Measurements from ENCODE around the gene SMIM22.

SMIM22 gene, protein sequence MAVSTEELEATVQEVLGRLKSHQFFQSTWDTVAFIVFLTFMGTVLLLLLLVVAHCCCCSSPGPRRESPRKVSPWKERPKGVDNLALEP

DNA sequence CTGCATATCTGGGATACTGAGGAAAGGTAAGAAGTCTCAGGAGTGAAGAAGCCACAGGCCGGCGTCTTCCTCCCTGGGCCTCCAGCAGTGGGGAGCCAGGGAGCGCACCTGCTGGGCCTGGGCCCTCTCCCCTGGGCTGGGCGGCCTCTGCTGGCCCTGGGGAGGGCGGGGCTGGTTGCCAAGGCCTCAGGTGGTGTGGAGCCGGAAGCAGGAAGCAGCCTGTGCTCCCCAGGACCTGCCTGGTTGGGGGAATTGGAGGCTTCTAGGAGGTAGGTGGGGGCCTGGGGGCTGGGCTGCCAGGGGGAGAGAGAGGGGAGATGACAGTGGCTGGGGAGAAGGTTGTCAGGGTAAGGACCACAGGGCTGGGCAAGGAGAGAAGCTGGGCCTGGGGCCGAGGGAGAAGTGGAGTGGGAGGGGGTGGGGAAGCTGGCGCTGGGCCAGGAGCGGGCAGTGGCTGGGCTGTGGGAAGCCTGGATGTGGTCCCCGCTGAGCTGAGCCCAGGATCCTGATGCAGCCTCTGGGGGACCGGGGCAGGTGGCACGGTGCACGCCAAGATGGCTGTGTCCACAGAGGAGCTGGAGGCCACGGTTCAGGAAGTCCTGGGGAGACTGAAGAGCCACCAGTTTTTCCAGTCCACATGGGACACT, at the start of gene SMIM22:
SMIM22 (plus strand) TSS at position 189 of the 647 bp plus-strand sequence; CDS start at position 555, 366 bp downstream.
- DNase-seq (ENCODE audit: low read depth) = no peak

DNA sequence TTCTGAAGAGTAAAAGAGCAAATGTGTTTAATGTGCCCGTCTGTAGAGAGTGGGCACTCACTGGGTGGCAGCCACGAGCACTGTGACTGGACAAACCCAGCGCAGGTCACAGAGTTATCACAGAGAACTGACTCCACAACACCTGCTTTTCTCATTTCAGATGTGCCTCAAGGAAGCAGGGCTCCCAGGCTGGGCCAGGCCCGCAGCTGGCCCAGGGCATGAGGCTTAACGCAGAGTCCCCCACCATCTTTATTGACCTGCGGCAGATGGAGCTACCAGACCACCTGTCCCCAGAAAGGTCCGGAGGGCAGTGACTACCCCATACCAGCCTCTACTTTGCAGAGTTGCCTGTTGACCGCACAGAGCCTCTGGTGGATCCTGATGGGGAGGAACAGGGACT, 49.0 kb upstream of the SMIM22 start:
- DNase-seq (ENCODE audit: low read depth) = no peak

DNA sequence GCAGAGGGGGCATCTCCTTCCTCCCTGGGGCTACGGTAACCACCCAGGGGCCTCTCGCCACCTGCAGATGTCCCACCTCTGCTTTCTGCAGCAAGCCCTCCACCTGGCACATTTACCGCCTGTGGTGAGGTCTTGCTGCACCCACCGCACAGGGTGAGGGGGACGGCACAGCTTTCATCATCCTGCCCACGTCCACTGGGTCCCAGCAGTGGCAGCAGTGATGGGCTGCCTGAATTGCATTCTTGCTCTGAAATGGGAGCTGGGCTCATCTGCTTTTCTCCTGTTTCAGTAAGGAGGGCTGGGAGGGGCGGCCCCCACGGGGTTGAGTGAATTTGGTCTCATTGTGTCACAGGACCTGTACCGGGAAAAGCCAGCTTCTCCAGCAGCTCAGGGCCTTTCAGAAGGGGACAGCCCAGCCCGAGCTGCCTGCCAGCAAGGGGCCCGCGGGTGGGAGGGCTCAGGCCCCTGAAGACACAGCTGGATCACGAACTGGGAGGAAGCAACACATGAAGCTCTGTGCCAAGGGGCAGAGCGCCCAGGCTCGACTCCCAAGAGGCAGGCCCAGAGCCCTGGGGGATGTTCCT, 48.1 kb upstream of the SMIM22 start:
- DNase-seq (ENCODE audit: low read depth) = no peak

DNA sequence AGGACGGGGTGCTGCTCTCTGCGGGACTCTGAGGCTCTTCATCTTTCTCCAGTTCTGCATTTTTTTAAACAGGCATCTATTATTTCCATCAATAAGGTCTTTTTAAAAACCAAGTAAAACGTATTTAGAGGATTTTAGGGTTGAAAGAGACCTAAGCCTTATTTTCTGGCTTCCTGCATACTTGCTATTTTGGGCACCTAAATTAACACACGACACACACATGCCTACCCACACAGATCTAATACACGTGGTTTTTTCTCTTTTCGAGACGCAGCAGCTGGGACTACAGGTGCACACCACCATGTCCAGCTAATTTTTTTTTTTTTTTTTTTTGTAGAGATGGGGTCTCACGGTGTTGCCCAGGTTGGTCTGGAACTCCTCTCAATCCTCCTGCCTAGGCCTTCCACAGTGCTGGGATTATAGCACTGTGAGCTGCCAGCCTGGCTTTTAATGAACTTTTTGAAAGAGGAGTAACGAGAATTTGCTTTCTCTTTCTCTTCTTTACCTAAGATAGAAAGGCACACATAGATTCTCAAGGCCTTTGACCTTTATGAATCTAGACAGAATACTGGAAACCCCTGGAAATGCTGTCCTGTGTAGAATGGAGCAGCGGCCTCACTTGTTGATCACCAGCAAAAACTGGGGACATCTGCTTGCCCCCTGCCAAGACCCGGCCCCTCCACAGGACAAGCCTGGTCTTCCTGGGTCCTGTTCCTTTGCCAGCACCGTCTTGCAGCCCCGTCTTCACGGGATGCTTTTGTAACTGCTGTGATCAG, 47.1 kb upstream of the SMIM22 start:
- DNase-seq (ENCODE audit: low read depth) = no peak

DNA sequence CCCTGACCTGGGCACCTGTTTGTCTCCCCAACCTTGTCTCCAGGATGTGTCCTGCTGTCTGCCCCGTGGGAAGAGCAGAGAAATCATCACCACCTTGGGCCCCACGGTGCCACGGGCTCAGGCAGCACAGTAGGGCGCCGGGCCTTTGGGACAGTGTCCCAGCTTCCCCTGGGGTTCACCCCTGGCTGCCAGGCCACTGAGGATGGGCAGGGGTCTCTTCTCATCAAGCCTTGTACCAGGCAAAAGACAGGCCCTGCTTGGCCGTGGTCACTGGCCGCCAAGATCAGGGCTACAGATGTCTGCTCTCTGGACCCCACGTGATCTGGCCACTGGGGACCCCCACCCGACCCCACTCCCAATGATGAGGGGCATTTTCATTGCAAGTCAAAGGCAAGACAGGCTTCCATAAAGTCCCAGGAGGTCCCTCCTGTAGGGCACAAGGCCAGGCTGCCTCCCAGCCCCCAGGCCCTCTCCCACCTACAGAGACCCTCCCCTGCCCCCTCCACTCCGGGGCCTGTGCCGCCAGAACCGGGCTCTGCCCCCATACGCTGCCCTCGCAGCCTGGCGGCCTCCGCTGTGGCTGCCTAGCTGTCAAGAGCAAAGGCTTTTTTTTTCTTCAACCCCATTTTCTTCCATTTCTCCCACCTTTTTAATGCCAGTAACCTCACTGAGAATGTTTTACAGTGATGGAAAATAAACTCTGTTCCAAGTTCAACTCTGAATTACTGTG, 46.3 kb upstream of the SMIM22 start:
- no peak for DNase-seq (ENCODE audit: low read depth)

DNA sequence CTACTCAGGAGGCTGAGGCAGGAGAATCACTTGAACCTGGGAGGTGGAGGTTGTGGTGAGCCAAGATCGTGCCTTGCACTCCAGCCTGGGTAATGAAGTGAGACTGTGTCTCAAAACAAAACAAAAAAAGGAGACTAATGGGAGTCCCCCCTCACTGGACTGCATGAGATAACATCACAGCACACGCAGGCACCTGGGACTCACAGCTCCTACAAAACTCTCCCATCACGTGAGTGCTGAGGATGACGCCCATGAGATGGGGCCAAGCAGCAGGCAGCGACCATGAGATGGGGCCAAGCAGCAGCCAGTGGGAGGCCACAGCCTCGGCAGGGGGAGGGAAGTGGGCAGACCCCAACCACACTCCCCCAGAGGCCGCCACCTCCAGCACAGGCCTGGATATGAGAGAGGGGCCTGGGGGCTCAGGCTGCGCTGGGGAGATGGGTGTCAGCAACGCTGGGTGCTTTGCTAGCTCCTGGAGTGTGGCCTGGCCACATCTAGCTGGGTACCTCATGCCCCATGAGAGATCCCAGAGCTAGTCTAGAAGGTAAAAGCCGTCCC, 45.4 kb upstream of the SMIM22 start:
- no peak for DNase-seq (ENCODE audit: low read depth)

DNA sequence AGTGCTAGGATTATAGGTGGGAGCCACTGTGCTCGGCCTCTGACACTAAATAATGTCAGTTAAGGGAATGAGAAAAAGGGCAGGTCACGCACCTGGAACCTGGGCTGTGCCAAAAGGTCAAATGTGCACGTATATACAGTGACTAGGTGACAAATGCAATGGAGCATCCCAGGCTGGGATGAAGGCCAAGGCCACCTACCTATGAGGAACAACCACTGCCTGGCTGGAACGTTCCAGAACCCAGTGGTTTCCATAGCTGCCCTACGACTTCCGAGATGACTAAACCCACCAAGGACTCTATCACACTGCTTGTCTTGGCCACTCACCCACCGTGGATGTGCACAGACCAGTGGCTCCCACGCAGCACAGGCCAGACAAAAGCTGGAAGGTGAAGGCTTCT, 44.3 kb upstream of the SMIM22 start:
- no peak for DNase-seq (ENCODE audit: low read depth)

DNA sequence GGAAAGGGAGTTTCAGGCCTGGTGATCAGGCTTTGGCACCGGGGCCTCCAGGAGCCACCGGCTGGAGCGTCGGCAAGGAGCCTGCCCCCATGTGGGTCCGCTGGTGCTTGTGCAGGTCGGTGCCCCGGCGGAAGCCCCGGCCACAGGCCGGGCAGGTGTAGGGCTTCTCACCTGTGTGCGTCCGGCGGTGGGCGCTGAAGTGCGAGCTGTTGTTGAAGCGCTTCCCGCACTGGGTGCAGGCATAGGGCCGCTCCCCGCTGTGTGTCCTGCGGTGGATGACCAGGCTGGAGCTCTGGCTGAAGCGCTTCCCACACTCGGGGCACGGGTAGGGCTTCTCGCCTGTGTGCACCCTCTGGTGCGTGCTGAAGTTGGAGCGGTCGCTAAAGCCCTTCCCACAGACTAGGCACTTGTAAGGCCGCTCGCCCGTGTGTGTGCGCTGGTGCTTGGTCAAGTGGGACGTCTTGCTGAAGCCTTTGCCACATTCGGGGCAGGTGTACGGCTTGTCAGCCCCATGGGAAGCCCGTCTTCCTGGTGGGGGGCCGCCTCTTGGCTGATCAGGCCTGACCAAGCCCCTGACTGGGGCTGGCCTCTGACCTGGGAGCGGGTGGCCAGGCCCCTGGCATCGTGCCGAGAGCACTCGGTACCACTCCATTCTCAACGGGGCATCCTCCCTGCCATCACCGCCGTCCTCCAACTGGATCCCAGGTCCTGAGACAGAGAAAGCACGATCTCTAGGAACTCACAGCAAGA, 42.6 kb upstream of the SMIM22 start:
- DNase-seq (ENCODE audit: low read depth) = no peak

DNA sequence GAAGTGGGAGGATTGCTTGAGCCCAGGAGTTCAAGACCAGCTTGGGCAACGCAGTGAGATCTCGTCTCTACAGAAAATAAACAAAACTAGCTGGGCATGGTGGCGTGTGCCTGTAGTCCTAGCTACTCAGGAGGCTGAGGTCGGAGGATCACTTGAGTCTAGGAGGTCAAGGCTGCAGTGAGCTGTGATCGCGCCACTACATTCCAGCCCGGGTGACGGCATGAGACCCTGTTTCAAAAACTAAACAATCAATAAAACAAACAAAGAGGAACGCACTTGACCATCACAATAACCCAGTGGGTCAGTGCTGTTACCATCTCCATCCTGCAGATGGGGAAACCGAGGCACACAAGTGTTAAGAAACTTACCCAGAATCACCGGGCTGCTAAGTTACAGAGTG, 41.9 kb upstream of the SMIM22 start:
- DNase-seq (ENCODE audit: low read depth) = no peak

DNA sequence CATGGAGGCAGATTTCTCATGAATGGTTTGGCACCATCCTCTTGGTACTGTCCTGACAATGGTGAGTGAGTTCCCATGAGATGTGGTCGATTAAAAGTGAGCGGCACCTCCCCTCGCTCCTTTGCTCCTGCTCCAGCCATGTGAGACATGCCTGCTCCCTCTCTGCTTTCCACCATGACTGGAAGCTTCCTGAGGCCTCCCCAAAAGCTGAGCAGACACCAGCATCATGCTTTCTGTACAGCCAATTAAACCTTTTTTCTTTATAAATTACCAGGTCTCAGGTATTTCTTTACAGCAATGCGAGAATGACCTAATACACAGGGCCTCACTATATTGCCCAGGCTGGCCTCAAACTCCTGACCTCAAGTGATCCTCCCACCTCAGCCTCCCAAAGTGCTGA, 40.3 kb upstream of the SMIM22 start:
- no peak for DNase-seq (ENCODE audit: low read depth)

DNA sequence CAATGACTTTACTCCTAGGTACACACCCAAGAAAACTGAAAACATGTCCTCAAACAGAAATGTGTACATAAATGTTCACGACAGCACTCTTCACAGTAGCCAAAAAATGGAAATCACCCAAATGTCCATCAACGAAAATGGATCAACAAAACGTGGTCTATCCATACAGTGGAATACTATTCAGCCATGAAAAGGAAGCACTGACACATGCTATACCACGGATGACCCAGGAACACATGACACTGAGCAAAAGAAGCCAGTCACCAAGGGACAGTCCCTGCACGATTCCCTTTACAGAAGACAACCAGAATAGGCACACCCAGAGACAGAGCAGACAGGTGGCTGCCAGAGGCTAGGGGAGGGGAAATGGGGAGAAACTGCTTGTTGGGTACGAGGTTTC, 39.5 kb upstream of the SMIM22 start:
- no peak for DNase-seq (ENCODE audit: low read depth)

DNA sequence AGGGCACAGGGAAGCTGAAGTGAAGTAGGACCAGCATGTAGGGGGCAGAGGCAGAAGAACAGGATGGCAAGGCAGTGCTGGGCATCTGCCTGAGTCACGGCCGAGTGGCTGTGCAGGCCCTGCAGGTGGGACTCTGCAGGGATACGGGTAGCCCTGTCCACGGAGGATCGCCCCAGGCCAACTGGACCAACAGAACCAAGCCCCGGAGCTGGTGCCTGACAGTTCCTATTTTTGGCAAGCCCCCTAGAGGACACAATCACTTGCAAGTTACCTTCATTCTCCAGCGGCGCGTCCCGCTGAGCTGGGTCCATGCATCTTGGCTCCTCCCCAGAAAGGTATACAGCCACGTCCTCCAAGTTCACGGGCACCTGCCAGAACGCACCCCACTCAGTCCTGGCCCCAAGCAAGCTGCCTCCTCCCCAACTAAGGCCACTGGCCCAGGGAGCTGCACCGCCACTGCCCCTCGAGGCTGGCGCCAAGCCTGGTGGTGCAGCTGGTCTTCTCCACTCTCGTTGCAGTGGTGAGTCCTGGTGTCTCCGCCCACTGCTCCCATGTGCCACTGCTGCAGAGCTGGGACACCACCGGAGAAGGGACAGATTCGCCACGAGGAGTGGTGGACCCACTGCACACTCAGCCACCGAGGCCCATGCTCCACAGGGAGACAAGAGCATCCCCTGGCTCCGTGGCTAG, 34.8 kb upstream of the SMIM22 start:
- DNase-seq (ENCODE audit: low read depth) = no peak

DNA sequence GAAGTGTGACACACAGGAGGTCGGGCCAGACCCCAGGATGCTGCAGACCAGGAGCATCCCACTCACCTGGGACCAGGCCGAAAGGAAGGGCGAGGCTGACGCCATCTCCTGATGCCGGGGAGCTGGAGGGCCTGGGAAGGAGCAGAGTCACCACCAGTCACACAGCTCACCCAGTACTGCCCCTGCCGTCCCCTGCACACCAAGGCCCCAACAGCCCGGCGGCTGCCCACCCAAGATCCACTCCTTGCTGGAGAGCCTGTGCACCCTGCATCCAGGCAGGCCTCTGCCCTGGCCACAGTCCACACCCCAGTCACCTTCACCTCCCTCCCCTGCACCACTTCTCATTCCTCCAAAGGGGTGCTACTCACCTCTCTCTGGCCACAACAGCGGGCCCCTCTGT, 33.0 kb upstream of the SMIM22 start:
- DNase-seq (ENCODE audit: low read depth) = no peak

DNA sequence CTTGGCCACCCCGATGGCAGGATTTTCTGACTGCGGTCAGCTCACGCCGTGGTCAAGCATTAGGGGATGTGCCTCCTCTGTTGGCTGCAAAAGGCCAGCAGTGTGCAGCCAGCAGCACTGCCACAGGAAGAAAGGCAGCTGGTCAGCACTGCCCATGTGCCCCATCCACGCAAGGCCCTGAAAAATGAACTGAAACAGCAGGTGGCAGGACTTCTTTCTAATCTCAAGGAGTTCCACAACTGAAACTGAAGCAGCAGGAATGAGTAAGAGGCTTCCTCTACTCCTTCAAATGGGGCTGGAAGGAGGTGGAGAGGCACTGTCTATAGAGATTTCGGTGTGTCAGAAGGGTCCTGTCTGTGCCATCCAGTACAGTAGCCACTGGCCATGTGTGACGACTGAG, 31.4 kb upstream of the SMIM22 start:
- no peak for DNase-seq (ENCODE audit: low read depth)

DNA sequence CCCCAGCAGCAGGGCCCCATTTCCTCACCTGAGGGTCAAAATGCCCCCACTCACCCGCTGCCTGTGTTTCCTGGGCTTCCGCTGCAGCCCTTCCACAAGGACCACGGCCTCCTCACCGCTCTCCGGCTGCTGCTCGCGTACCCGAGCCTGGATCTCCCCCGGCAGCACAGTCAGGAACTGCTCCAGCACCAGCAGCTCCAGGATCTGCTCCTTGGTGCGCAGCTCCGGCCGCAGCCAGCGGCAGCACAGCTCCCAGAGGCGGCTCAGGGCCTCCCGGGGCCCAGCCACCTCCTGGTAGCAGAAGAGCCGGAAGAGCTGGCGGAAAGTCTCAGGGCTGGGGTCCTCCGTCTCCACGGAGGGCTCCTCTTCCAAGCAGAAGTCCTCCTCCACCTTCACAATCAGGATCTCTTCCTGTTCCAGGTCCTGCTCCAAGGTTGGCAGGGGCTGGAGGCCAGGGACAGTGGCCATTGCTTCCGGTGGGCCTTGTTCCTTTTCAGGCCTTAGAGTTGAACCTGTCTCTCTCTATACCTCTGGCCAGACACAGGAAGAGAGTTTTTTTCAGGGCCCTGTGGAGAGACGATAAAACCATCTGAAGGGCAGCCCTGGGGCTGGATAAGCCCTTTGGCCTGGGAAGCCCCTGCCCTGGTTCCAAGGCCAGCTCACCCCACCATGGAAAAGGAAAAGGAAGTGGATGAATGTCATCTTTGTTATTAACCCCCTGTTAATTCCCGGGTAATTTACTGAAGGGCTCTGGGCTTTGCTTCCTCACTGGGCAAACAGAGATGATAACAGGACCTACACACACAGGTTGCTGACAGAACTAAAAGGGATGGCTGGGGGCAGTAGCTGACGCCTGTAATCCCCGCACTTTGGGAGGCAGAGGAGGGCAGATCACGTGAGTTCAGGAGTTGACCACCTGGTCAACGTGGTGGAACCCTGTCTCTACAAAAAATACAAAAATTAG, 29.4 kb upstream of the SMIM22 start:
- DNase-seq (ENCODE audit: low read depth) = no peak

DNA sequence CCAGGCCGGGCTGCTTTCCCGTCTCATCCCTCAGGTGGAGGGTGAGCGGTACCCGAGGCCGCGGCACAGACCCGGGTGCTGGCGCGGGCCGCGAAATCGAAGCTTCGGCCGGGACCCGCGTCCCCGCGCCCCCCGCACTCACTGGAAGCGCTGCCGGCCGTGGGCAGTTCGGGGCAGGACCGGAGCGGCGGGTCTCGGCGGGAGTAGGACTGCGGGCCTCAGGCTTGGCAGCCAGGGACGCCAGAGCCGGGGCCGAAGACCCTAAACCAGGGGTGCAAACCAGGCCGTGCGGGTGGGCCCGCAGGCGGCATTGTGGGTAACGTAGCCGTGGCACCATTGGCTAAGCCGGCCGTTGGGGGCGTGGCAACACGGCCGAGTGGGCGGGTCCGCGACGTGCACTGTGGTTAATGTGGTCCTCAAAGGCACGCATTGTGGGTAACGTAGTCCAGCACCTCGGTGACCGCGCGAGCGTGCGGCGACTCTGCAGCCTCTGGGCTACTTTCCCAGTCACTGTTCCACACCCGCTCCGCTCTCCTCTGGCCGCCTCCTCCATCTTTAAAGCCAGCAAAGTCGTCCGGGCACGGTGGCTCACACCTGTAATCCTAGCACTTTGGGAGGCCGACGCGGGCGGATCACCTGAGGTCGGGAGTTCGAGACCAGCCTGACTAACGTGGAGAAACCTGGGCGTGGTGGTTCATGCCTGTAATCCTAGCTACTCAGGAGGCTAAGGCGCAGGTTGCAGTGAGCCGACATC, 28.1 kb upstream of the SMIM22 start, which contains the start of gene ZNF500:
ZNF500 (minus strand) TSS at position 288 of the 754 bp plus-strand sequence. CDS start 1,184 bp downstream, outside the sequence.
- DNase-seq (ENCODE audit: low read depth) = peak; percentile 85

DNA sequence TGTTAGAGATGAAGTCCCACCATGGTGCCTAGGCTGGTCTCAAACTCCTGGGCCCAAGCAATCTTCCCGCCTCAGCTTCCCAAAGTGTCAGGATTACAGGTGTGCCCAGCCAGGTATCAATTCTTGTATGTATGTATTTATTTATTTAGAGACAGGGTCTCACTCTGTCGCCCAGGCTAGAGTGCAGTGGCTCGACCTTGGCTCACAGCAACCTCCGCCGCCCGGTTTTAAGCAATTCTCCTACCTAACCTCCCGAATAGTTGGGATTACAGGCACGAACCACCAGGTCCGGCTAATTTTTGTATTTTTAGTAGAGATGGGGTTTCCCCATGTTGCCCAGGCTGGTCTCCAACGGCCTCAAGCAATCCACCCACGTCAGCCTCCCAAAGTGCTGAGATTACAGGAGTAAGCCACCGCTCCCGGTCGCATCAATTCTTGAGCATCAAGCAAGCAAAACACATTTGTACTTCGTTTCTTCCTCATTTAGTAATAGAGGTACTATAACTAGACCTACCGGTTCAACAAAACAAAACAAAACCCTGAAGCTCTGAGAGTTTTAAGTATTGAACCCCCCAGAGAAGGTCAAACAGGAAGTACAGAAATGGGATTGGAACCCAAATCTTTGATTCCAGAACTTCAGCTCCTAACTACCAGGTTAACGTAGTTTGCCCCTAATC, 27.2 kb upstream of the SMIM22 start:
- no peak for DNase-seq (ENCODE audit: low read depth)
